Caco-2 (cell line): Measurements from ENCODE around the gene PMEPA1. TPM values are rescaled to one million over a fixed set of nuclear protein-coding genes. Genes with fewer than 3 reads are reported as not detected.

Experiments used
- BruUV-seq: library from RNA; stranded (reverse); fragments of 400-500 nt; replicated peaks from 2 replicates; lab custom pipeline; 2021; lab: Mats Ljungman, UMichigan
- CTCF ChIA-PET: fragments of 300-600 bp; sonication (Branson Sonifier 250); formaldehyde crosslinking; loops from one replicate; lab custom pipeline; 2022; ENCODE audit warnings: antibody characterized with exemption; lab: Charles Lee
- POLR2A ChIA-PET: fragments of 300-600 bp; sonication (Branson Sonifier 250); formaldehyde crosslinking; loops from one replicate; lab custom pipeline; 2022; ENCODE audit warnings: antibody characterized with exemption; lab: Charles Lee
- DNase-seq, 2 experiments: peaks; one replicate each; pipeline versions ENCODE4 v3.0.0 to v3.0.0-alpha.2; 2020 to 2022
- H3K27me3 ChIP-seq: replicated peaks from 2 replicates; pipeline ENCODE4 v1.6.0; 2011; ENCODE audit warnings: low read length; ENCODE audit not compliant: control insufficient read depth, insufficient read depth
- H3K36me3 ChIP-seq: 2 replicates; pipeline ENCODE4 v1.5.1; 2011; ENCODE audit warnings: low read length; ENCODE audit not compliant: control insufficient read depth, insufficient read depth
- H3K4me1 ChIP-seq: fragments of 250-450 bp; sonication (Bioruptor Pico); 2 replicates; pipeline ENCODE4 v1.5.1; 2020; ENCODE audit warnings: mild to moderate bottlenecking
- H3K4me3 ChIP-seq: 2 replicates; pipeline ENCODE4 v1.5.1; 2011; ENCODE audit warnings: low read depth, mild to moderate bottlenecking, control low read depth, low read length
- H3K9me3 ChIP-seq: fragments of 250-450 bp; sonication (Bioruptor Pico); 2 replicates; pipeline ENCODE4 v1.5.1; 2020; ENCODE audit warnings: mild to moderate bottlenecking, moderate library complexity
- H3K27ac Mint-ChIP-seq: one replicate; pipeline ENCODE4 v1.8.0; 2022; ENCODE audit warnings: mixed read lengths; ENCODE audit not compliant: unreplicated experiment
- H3K27me3 Mint-ChIP-seq: one replicate; pipeline ENCODE4 v1.8.0; 2022; ENCODE audit warnings: mixed read lengths; ENCODE audit not compliant: insufficient read depth, unreplicated experiment
- H3K36me3 Mint-ChIP-seq: one replicate; pipeline ENCODE4 v1.8.0; 2022; ENCODE audit warnings: mild to moderate bottlenecking, mixed read lengths; ENCODE audit not compliant: insufficient read depth, unreplicated experiment
- H3K4me1 Mint-ChIP-seq: one replicate; pipeline ENCODE4 v1.8.0; 2022; ENCODE audit warnings: low read depth, mixed read lengths; ENCODE audit not compliant: unreplicated experiment
- H3K4me3 Mint-ChIP-seq: one replicate; pipeline ENCODE4 v1.8.0; 2022; ENCODE audit warnings: mild to moderate bottlenecking, moderate library complexity, mixed read lengths; ENCODE audit not compliant: unreplicated experiment
- H3K9me3 Mint-ChIP-seq: one replicate; pipeline ENCODE4 v1.8.0; 2022; ENCODE audit warnings: mixed read lengths; ENCODE audit not compliant: unreplicated experiment
- CTCF ChIP-seq, 2 experiments: fragments of 200-600 bp in 1 of 2; IDR thresholded peaks; 1 replicate in 1 of 2; 2 replicates in 1 of 2; pipeline versions ENCODE4 v1.5.1 to v1.8.0; 2011 to 2022; ENCODE audit warnings: antibody characterized with exemption in 1 of 2, control low read depth in 1 of 2, inconsistent platforms in 1 of 2, low read depth in 1 of 2, low read length in 1 of 2, mild to moderate bottlenecking in 1 of 2, moderate library complexity in 1 of 2; ENCODE audit not compliant: insufficient read depth in 1 of 2, severe bottlenecking in 1 of 2, unreplicated experiment in 1 of 2
- intact Hi-C: fragments of 100-400 bp; cut with micrococcal nuclease; formaldehyde crosslinking; loops from one replicate; pipeline ENCODE4 v1.10.0; 2022; ENCODE audit not compliant: unreplicated experiment
- total RNA-seq: library from RNA; stranded (reverse); gene quantifications from 2 replicates; pipeline ENCODE4 v1.2.3, GENCODE V29; 2022

The PMEPA1 gene
- total RNA-seq, 1 experiment from 2014 or later: 3.3 TPM

GRCh38 chr20:57747861-57748481, 38.2 kb upstream of the PMEPA1 start:
- peaks cover 8% of the 10 kb centered on the region; the same call in 1 of the 2 replicates for H3K9me3 ChIP-seq
- intact Hi-C loops: no loop called here
- no peaks in the 10 kb centered on the region for H3K9me3 Mint-ChIP-seq
- CTCF ChIA-PET: interaction anchor here (1.5 kb wide), 1 partner anchor 54 kb away, joined by 6 read pairs; no protein-coding TSS in a partner anchor
- H3K36me3 Mint-ChIP-seq: no peaks in the 10 kb centered on the region
- peak overlapping the region; percentile 22 for H3K4me3 Mint-ChIP-seq
- no peaks in the 10 kb centered on the region; the same call in none of the 2 replicates for H3K4me1 ChIP-seq
- BruUV-seq: no TSS peak
- no peak for DNase-seq
- peaks cover 17% of the 10 kb centered on the region for H3K27me3 Mint-ChIP-seq
- no peak overlapping the region for H3K27ac Mint-ChIP-seq
- H3K4me3 ChIP-seq: no peak overlapping the region
- no peaks in the 10 kb centered on the region for H3K27me3 ChIP-seq
- H3K36me3 ChIP-seq: no peaks in the 10 kb centered on the region
- POLR2A ChIA-PET: no interaction called here
- H3K4me1 Mint-ChIP-seq: no peaks in the 10 kb centered on the region
- TF ChIP-seq CTCF (IDR thresholded peaks at IDR 0.05; ENCODE audit: insufficient read depth in 1 of 2, low read depth in 1 of 2, low read length in 1 of 2, severe bottlenecking in 1 of 2, unreplicated experiment in 1 of 2): no peak

- intact Hi-C loops: no loop called here
- Histone ChIP-seq H3K9me3 (peaks cover 8% of the 10 kb centered on the region; the same call in 1 of the 2 replicates), H3K36me3 (no peaks in the 10 kb centered on the region), H3K4me3 (no peak overlapping the region), H3K27me3 (no peaks in the 10 kb centered on the region), H3K4me1 (no peaks in the 10 kb centered on the region; the same call in none of the 2 replicates)
- H3K27ac Mint-ChIP-seq: no peak overlapping the region
- H3K9me3 Mint-ChIP-seq: no peaks in the 10 kb centered on the region
- no TSS peak for BruUV-seq
- H3K36me3 Mint-ChIP-seq: no peaks in the 10 kb centered on the region
- CTCF ChIA-PET: no interaction called here
- H3K27me3 Mint-ChIP-seq: peaks cover 20% of the 10 kb centered on the region
- no peak for TF ChIP-seq CTCF (IDR thresholded peaks at IDR 0.05; ENCODE audit: insufficient read depth in 1 of 2, low read depth in 1 of 2, low read length in 1 of 2, severe bottlenecking in 1 of 2, unreplicated experiment in 1 of 2)
- no peak overlapping the region for H3K4me3 Mint-ChIP-seq
- POLR2A ChIA-PET: no interaction called here
- no peak for DNase-seq
- H3K4me1 Mint-ChIP-seq: no peaks in the 10 kb centered on the region
These were observed 37.1 kb upstream of the PMEPA1 start for GRCh38 chr20:57746832-57747404.

GRCh38 chr20:57746201-57746600, 36.4 kb upstream of the PMEPA1 start:
- peaks cover 2% of the 10 kb centered on the region; the same call in 1 of the 2 replicates for H3K9me3 ChIP-seq
- intact Hi-C loops: no loop called here
- DNase-seq: no peak
- no TSS peak for BruUV-seq
- H3K4me3 Mint-ChIP-seq: no peak overlapping the region
- H3K36me3 ChIP-seq: no peaks in the 10 kb centered on the region
- no peaks in the 10 kb centered on the region for H3K9me3 Mint-ChIP-seq
- CTCF ChIA-PET: no interaction called here
- peaks cover 25% of the 10 kb centered on the region for H3K27me3 Mint-ChIP-seq
- no peaks in the 10 kb centered on the region for H3K27me3 ChIP-seq
- no peak overlapping the region for H3K27ac Mint-ChIP-seq
- no peak overlapping the region for H3K4me3 ChIP-seq
- no peaks in the 10 kb centered on the region for H3K36me3 Mint-ChIP-seq
- no peaks in the 10 kb centered on the region; the same call in none of the 2 replicates for H3K4me1 ChIP-seq
- no peak for TF ChIP-seq CTCF (IDR thresholded peaks at IDR 0.05; ENCODE audit: insufficient read depth in 1 of 2, low read depth in 1 of 2, low read length in 1 of 2, severe bottlenecking in 1 of 2, unreplicated experiment in 1 of 2)
- POLR2A ChIA-PET: no interaction called here
- H3K4me1 Mint-ChIP-seq: no peaks in the 10 kb centered on the region
